Ureter (tissue), 1 donor: ENCODE data around the gene EMX2. TPM values are rescaled to one million over a fixed set of nuclear protein-coding genes. Genes with fewer than 3 reads are reported as not detected.

Source experiments
- total RNA-seq: library from RNA; stranded (reverse); gene quantifications from one replicate; pipeline ENCODE4 v1.2.4, GENCODE V29; 2023
- donor health status: DM: yes; HTN: yes; CAD: no.

The EMX2 gene
- total RNA-seq, 1 donor from 2014 or later, result 46.1 TPM

Other genes with a start within 250 kb of the EMX2 start
- 40.8 TPM for gene PDZD8, start 167.3 kb upstream of the EMX2 start, total RNA-seq